ENCODE data around the gene FBXO42. TPM values are rescaled to one million over a fixed set of nuclear protein-coding genes. Genes with fewer than 3 reads are reported as not detected.

Gene FBXO42
- 19.0 and 20.5 TPM in 2 replicates for total RNA-seq

- Mint-ChIP-seq H3K4me3 (peak within 1 kb of the TSS; percentile 88), H3K36me3 (ENCODE audit: low read depth) (peaks cover 1% of the 10 kb centered on the region), H3K9me3 (no peaks in the 10 kb centered on the region), H3K4me1 (peaks cover 38% of the 10 kb centered on the region), H3K27ac (peak within 1 kb of the TSS; percentile 88), H3K27me3 (no peaks in the 10 kb centered on the region)
- TF ChIP-seq CTCF (IDR thresholded peaks at IDR 0.05), result no peak
- POLR2A ChIA-PET, result interaction anchor here (0.6 to 1.9 kb wide), 11 partner anchors 10 to 729 kb away, joined by 3 to 24 read pairs (median 5); partner anchors contain the start of genes RNU1-1 and SZRD1
- intact Hi-C loops (cut with micrococcal nuclease), result loop anchor here (1.0 to 5.0 kb wide), 6 partner anchors 15 to 600 kb away; partner anchors contain the start of genes CPLANE2, NECAP2 and SZRD1
- CTCF ChIA-PET, result interaction anchor here (0.6 to 2.0 kb wide), 5 partner anchors 9 to 88 kb away, joined by 3 to 13 read pairs (median 3); partner anchors contain the start of gene NECAP2
- peak; percentile 91 for ATAC-seq (ENCODE audit: low read depth)
- DNase-seq, result peak; percentile 94
Measured at GRCh38 chr1:16351994-16352841, at the start of gene FBXO42. FBXO42 (minus strand) TSS chr1:16352480; CDS start chr1:16315418, 37,062 bp downstream.

GRCh38 chr1:16398371-16398953 is 46.2 kb upstream of the FBXO42 start:
- intact Hi-C loops (cut with micrococcal nuclease), result no loop called here
- Mint-ChIP-seq H3K27ac (peak overlapping the region; percentile 25), H3K27me3 (no peaks in the 10 kb centered on the region), H3K36me3 (ENCODE audit: low read depth) (peaks cover 58% of the 10 kb centered on the region), H3K4me1 (no peaks in the 10 kb centered on the region), H3K9me3 (no peaks in the 10 kb centered on the region), H3K4me3 (no peak overlapping the region)
- POLR2A ChIA-PET, result no interaction called here
- TF ChIP-seq CTCF (IDR thresholded peaks at IDR 0.05), result no peak
- ATAC-seq (ENCODE audit: low read depth), result no peak
- DNase-seq, result no peak
- CTCF ChIA-PET, result no interaction called here

GRCh38 chr1:16397120-16397519 is 44.8 kb upstream of the FBXO42 start:
- intact Hi-C loops (cut with micrococcal nuclease), result no loop called here
- no peaks in the 10 kb centered on the region for H3K9me3 Mint-ChIP-seq
- no peaks in the 10 kb centered on the region for H3K27me3 Mint-ChIP-seq
- CTCF ChIA-PET, result no interaction called here
- peaks cover 11% of the 10 kb centered on the region for H3K4me1 Mint-ChIP-seq
- no peak overlapping the region for H3K4me3 Mint-ChIP-seq
- no peak for ATAC-seq (ENCODE audit: low read depth)
- POLR2A ChIA-PET, result no interaction called here
- H3K36me3 Mint-ChIP-seq (ENCODE audit: low read depth), result peaks cover 71% of the 10 kb centered on the region
- H3K27ac Mint-ChIP-seq, result no peak overlapping the region
- no peak for TF ChIP-seq CTCF (IDR thresholded peaks at IDR 0.05)
- no peak for DNase-seq

GRCh38 chr1:16396591-16396990 is 44.3 kb upstream of the FBXO42 start:
- Mint-ChIP-seq H3K27me3 (no peaks in the 10 kb centered on the region), H3K9me3 (no peaks in the 10 kb centered on the region), H3K27ac (no peak overlapping the region), H3K4me1 (peaks cover 17% of the 10 kb centered on the region), H3K36me3 (ENCODE audit: low read depth) (peaks cover 74% of the 10 kb centered on the region), H3K4me3 (no peak overlapping the region)
- DNase-seq, result no peak
- POLR2A ChIA-PET, result no interaction called here
- no peak for ATAC-seq (ENCODE audit: low read depth)
- TF ChIP-seq CTCF (IDR thresholded peaks at IDR 0.05), result no peak
- CTCF ChIA-PET, result no interaction called here
- intact Hi-C loops (cut with micrococcal nuclease), result no loop called here

- ChIA-PET CTCF (no interaction called here), POLR2A (interaction anchor here (0.8 kb wide), 1 partner anchor 14 kb away, joined by 5 read pairs; no protein-coding TSS in a partner anchor)
- Mint-ChIP-seq H3K36me3 (ENCODE audit: low read depth) (peaks cover 83% of the 10 kb centered on the region), H3K4me3 (no peak overlapping the region), H3K9me3 (no peaks in the 10 kb centered on the region), H3K27me3 (no peaks in the 10 kb centered on the region), H3K4me1 (peaks cover 32% of the 10 kb centered on the region), H3K27ac (no peak overlapping the region)
- DNase-seq (no peak), ATAC-seq (ENCODE audit: low read depth) (no peak)
- no peak for TF ChIP-seq CTCF (IDR thresholded peaks at IDR 0.05)
- intact Hi-C loops (cut with micrococcal nuclease), result no loop called here
Measured at GRCh38 chr1:16394977-16395376, 42.7 kb upstream of the FBXO42 start.

All from activated B cell treated with CpG ODN at 0.5 μM for 24 hours (primary cell).